Measurements from ENCODE around the gene POLR2A.

Gene POLR2A

GRCh38 chr17:7484067-7484918, at the start of gene POLR2A:
Gene POLR2A, plus strand, starts transcription at chr17:7484366.
- DNase-seq, result peak; percentile 99

DNA sequence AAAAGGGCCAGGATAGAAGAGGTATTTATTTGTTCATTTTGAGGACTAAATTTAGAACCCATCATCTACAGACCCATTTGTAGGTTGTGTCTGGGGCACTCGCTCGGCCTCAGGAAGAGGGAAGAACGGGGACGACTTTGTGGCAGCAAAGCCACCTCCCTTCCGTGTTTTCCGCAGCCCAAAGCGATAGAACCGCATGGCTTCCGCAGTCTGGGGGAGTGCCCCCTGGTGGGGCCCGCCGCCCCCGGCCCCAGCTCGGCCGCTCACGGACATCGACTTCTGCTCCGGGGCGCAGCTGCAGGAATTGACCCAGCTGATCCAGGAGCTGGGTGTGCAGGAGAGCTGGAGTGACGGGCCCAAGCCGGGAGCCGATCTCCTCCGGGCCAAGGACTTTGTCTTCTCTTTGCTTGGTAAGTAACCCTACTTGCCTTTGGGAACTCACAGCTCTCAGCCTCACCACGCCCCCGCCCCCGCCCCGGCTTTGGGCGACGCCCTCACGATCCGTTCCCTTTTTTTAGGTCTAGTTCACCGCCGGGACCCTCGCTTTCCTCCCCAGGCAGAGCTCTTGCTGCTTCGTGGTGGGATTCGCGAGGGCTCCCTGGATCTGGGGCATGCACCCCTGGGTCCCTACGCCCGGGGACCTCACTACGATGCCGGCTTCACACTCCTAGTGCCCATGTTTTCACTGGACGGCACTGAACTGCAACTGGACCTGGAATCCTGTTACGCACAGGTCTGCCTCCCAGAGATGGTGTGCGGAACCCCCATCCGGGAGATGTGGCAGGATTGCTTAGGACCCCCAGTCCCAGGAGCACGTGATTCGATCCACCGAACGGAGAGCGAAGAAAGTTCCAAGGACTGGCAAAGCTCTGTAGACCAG, 48.2 kb upstream of the POLR2A start:
- peak; percentile 89 for DNase-seq

GRCh38 chr17:7436556-7437368, 47.4 kb upstream of the POLR2A start:
- peak; percentile 98 for DNase-seq

- peak; percentile 68 for DNase-seq
Measured at GRCh38 chr17:7437369-7437863, 46.8 kb upstream of the POLR2A start.

GRCh38 chr17:7437950-7438614, 46.1 kb upstream of the POLR2A start:
- peak; percentile 77 for DNase-seq

GRCh38 chr17:7438656-7439460, 45.3 kb upstream of the POLR2A start:
- no peak for DNase-seq

DNA sequence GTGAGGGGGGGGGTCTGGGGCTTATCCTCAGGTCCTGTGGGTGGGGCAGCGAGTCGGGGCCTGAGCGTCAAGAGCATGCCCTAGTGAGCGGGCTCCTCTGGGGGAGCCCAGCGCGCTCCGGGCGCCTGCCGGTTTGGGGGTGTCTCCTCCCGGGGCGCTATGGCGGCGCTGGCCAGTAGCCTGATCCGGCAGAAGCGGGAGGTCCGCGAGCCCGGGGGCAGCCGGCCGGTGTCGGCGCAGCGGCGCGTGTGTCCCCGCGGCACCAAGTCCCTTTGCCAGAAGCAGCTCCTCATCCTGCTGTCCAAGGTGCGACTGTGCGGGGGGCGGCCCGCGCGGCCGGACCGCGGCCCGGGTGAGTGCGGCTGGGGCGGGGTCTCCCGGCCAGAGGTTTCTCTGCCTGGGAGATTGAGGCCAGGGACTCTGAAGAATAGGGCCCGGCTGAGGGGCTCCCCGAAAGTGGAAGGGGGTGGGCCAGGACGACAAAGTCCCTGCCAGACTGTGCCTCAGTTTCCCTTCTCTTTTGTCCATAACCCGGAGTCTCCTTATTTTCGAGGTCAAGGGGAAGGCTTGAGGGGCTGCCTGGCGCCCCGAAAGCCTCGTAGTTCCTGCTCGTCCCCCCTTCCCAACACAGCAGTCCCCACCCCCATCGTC, 44.6 kb upstream of the POLR2A start, which contains the start of gene FGF11:
FGF11 (plus strand) TSS at position 51 of the 651 bp plus-strand sequence; CDS start at position 160, 109 bp downstream.
- DNase-seq, result peak; percentile 48

- DNase-seq, result peak; percentile 76
Measured at GRCh38 chr17:7440113-7440833, 43.9 kb upstream of the POLR2A start.

DNA sequence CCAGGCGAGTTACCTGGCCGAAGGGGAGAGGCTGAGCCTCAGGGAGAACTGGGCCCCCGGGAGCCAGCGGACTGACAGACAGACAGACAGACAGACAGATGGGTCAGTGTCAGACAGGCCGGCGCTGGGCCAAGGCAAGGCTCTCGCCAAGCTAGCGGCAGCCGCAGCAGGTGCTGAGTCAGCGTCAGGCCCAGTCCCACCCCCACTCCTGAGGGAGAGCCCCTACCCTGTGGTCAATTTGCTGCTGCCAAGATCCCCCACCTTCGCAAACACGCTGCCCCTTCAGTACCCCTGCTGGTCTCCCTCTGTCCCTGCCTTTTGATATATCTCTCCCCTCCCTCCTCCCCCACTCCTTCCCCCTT, 43.4 kb upstream of the POLR2A start:
- peak; percentile 58 for DNase-seq

DNA sequence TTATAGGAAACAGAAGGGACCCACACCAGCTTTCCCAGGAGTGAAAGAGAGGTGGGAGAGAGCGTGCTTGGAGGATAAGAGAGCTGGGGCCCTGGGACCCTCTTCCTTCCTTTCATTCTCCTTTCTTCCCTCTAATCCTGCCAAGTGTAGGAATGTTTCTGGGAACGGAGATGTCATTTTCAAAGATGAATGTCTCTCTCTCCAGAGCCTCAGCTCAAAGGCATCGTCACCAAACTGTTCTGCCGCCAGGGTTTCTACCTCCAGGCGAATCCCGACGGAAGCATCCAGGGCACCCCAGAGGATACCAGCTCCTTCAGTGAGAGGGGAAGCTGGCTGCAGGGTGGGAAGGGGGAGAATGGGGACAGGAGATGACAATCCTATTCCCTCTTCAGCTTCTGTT, 42.9 kb upstream of the POLR2A start:
- no peak for DNase-seq

DNA sequence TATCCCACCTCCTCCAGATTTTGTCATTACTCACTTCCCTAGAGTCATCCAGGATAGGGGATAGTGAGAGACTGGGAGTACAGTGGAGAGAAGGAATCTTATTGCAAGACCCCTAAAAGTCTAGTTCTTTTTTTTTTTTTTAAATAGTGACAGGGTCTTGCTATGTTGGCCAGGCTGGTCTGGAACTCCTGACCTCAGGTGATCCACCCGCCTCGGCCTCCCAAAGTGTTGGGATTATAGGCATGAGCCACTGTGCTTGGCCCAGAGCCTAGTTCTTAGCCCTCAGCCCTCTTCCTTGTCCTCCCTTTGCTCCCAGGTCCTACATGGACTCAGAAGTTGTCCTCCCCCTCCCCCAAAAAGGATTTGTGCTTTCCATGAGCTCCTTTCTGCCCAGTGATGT, 42.0 kb upstream of the POLR2A start:
- no peak for DNase-seq

DNA sequence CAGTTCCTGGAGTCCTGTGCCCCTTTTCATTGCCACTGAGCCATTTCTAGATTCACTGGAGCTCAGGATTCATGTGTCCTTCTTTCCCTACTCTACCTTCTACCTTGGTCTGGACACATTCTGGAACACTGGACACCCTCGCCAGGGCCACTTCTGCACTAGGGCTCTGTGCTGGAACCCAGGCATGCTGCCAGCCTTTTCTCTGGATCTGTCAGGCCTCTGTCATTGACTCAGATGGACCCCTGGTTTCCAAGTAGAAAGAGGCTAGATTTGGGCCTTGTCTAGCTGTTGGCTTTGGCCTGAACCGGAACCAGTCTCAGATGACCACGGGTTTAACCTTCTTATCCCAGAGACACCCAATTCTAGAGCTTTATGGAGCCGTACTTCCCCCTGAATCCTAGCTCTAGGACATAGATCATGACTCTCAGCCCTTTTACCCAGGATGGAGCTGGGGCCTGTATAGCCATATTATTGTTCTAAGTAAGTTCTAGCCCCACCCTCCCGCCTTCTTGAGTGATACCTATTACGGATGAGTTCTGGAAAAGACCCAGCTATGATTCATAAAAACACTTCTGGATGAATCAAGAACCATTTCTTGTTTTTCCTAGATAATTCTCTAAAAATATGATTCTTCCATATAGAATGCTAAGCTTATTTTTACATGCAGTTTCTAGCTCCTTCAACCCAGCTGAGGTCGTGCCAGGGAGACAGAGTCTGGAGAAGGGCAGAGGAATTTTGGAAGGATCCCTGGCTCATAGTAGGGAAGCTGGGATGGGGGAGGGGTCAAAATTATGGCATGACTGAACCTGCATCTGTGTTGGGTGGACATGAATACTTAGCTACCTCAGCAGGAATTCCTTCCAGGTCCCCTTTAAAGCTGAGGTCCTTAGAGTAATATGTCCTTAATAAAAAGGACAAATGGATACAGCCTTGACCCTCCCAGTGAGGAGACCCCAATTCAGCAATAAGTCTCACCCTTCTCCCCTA, 40.4 kb upstream of the POLR2A start:
- DNase-seq, result no peak

DNA sequence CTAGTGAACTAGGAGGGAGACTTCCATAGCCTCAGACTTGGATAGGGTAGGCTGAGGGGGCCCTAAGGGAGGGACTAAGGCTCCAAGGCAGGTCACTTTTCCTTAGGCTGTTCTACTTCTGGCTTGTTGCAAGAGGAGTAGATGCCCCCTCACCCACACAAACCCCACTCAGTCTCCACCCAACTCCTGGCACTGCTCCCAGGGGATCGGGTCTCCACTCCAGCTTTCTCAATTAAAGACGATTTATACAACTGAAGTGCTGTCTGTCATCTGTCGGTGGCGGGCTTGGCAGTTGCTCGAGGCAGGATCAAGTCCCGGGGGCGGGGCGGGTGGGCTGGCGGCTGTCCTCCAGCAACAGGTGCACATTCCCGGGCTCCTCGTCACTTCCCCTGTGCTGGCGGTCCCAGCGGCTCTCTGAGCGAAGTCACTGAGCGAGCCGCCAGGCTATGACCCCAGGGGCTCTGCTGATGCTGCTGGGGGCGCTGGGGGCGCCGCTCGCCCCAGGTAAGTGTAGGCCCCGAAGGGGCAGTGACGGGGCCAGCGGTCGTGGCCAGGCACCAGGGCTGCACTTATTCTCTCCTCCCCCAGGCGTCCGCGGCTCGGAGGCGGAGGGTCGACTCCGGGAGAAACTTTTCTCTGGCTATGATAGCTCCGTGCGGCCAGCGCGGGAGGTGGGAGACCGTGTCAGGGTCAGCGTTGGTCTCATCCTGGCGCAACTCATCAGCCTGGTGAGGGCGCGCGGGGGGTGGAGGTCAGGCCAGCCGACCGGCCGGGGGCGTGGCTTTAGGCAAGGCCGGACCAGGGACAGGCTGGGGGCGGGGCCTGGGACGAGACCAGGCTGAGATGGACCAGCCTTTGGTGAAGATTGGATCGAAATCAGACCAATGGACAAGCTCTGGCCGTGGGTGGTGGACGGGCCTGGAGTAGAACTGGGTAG, 39.2 kb upstream of the POLR2A start, which contains the start of gene CHRNB1:
CHRNB1 (plus strand) TSS at position 380 of the 937 bp plus-strand sequence; CDS start at position 447, 67 bp downstream.
- DNase-seq, result peak; percentile 92

DNA sequence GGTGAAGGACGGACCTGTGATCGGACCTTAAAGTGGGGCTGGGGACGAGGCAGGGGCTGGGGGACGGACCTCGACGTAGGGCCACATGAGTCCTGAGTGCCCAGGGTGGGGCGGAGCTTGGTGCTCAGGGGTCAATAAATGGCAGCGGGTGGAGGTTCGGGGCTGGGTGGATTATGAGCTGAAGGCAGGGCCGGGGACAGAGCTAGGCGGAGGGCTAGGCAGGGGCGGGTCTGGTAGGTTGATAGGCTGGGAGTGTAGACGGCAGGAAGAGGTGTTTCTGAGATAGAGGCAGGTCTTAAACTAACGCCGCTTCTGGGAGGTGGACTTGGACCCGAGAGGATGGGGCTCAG, 38.6 kb upstream of the POLR2A start:
- DNase-seq, result peak; percentile 92

GRCh38 chr17:7448461-7448860, 35.7 kb upstream of the POLR2A start:
- no peak for DNase-seq

DNA sequence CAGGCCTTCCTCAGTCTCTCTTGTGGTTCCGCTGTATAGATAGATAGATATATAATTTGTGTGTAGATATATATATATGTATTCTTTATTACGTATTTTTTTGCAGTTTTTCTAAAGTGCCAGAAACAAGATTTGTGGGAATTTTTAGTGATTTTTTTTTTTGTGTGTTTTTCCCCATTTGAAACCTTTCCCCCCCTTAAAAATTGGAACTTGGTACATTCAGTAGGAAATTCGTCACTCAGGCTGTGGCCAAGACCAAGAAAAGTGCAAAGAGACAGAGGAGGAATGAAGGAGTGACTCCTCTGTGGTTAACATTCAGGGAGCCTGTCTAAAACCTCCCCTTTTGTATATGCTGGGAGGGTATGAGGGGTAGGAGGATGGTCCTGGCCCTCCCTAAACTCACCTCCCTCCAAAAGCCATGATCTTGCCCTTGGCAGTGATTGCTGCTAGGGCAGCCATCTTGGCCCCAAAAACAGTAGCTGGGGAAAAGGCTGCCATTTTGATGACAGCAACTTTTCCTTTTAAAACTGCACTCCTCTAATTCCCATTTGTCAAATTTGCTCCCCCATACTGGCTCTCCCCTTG, 24.1 kb upstream of the POLR2A start:
- no peak for DNase-seq

Measured in DMS53 (cell line).